ENCODE data around the gene TPK1.

Gene TPK1

DNA sequence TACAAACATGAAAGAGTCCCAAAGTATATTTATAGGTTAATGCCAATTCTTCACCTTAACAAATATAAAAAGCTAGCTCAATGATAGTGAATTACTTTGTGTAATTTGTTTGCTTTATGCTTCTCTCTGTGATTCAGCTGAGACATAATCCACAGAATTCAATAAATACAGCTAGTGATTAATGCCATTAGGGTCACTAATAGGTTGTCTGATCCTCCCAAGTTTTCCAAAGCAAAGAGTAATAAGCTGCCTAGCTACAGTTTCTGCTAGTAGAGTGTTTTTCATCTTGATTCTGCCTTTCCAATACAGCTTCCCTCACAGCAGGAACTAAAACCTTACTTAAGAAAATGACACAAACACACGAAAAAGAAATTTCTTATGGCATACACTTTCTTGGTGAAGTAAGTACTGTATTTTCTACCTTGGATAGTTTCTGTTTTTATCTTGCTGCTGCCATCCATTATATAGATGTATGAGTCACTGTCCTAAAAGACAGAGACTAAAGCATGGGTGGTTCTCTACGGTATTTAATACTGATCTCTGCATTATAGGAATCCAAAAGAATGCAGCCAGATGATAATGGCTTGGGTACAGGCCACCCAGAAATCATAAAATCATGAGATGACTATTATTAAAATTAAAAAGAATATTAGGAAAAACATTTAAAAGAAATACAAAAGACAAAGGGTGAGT, 170.0 kb downstream of the TPK1 start:
- no peak for DNase-seq (ENCODE audit: low read depth in 2 of 2)
- H3K4me3 ChIP-seq (replicated peaks in 1 of 2; ENCODE audit: low read depth in 2 of 2, low read length in 2 of 2) = no peak overlapping the region
- TF ChIP-seq, protein P1, sequence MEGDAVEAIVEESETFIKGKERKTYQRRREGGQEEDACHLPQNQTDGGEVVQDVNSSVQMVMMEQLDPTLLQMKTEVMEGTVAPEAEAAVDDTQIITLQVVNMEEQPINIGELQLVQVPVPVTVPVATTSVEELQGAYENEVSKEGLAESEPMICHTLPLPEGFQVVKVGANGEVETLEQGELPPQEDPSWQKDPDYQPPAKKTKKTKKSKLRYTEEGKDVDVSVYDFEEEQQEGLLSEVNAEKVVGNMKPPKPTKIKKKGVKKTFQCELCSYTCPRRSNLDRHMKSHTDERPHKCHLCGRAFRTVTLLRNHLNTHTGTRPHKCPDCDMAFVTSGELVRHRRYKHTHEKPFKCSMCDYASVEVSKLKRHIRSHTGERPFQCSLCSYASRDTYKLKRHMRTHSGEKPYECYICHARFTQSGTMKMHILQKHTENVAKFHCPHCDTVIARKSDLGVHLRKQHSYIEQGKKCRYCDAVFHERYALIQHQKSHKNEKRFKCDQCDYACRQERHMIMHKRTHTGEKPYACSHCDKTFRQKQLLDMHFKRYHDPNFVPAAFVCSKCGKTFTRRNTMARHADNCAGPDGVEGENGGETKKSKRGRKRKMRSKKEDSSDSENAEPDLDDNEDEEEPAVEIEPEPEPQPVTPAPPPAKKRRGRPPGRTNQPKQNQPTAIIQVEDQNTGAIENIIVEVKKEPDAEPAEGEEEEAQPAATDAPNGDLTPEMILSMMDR (IDR thresholded peaks at IDR 0.05; ENCODE audit: low read depth, low read length) = no peak

DNA sequence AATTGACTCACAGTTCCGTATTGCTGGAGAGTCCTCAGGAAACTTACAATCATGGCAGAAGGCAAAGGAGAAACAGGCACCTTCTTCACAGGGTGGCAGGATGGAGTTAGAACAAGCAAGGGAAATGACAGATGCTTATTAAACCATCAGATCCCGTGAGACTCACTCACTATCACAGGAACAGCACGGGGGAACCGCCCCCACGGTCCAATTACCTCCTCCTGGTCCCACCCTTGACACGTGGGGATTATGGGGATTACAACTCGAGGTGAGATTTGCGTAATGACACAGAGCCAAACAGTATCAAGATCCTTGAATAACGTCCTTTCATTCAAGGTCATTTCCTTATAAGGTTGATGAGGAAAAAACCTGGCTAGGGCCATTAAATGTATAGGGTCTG, 176.6 kb downstream of the TPK1 start:
- TF ChIP-seq, protein P1 (IDR thresholded peaks at IDR 0.05; ENCODE audit: low read depth, low read length) = no peak
- H3K4me3 ChIP-seq (replicated peaks in 1 of 2; ENCODE audit: low read depth in 2 of 2, low read length in 2 of 2) = no peak overlapping the region
- DNase-seq (ENCODE audit: low read depth in 2 of 2) = no peak

DNA sequence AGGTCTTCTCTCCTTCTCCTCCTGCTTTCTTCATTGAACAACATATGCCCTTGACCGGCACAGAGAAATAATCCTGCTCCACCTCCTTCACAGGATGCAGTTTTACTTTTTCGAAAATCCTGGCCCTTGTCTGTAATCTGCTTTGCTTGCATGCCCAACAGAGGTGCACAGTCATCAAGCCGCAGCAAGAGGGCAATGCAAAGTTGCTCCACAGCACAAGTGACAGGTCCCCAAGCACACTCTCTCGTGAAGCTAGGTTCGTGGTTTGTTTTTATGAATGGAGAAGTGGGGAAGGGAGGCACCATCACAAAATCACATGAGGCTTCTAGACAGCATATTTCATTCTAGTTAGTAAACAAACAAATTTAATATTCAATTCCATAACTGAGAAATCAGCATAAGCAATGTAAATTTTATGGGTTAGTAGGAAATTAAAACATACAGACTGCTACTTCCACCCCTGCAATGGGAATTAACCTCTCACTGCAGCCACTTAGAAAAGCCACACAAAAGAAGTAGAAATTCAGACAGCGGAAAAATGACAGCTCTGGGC, 178.8 kb downstream of the TPK1 start:
- TF ChIP-seq, protein P1 (IDR thresholded peaks at IDR 0.05; ENCODE audit: low read depth, low read length) = no peak
- no peak for DNase-seq (ENCODE audit: low read depth in 2 of 2)
- no peak overlapping the region for H3K4me3 ChIP-seq (replicated peaks in 1 of 2; ENCODE audit: low read depth in 2 of 2, low read length in 2 of 2)

DNA sequence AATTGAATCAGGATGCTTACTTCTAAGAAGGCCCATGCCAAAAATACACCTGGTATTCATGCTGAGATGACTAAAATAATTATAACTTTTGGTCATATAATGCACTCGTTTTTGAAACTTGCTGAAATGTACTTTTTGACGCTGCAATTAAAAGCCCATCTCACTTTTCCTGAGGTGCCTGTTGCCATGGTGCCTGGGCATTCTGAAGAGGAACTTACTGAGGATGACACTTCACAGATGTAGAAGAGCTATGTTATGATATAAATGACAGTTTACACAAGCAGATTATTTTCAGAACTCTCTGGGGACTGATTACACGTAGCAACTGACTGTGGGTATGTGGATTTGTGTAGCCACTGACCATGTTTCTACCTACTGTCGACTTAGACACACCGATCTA, 182.4 kb downstream of the TPK1 start:
- TF ChIP-seq, protein P1 (IDR thresholded peaks at IDR 0.05; ENCODE audit: low read depth, low read length) = no peak
- DNase-seq (ENCODE audit: low read depth in 2 of 2) = no peak

DNA sequence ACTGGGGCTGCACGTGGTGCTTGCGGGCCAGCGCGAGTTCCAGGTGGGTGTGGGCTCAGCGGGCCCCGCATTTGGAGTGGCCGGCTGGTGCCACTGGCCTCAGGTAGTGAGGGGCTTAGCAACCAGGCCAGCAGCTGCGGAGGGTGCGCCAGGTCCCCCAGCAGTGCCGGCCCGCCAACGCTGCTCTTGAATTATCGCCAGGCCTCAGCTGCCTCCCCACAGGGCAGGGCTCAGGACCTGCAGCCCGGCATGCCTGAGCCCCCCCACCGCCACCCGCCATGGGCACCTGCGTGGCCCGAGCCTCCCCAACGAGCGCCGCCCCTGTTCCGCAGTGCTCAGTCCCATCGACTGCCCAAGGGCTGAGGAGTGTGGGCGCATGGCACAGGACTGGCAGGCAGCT, 185.4 kb downstream of the TPK1 start:
- H3K4me3 ChIP-seq (replicated peaks in 1 of 2; ENCODE audit: low read depth in 2 of 2, low read length in 2 of 2) = no peak overlapping the region
- TF ChIP-seq, protein P1 (IDR thresholded peaks at IDR 0.05; ENCODE audit: low read depth, low read length) = no peak

More for the DNA sequence above, 182.4 kb downstream of the TPK1 start:
- H3K4me3 ChIP-seq (replicated peaks in 1 of 2; ENCODE audit: low read depth in 2 of 2, low read length in 2 of 2) = no peak overlapping the region

DNA sequence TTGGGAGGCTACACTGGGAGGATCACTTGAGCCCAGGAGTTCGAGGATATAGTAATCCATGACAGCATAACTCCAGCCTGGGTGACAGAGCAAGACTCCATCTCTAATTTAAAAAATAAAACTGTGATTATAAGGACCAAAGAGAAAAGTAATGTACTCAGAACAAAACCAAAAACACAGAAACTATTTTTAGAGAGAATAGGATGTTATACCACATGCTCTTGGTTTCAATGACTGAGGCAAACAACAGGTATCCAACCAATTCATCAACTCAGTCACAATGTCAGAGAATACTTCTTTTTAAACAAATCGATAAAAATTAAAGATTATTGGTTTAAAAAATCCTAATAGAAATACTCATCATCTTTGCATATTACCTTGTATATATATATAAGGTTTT, 186.7 kb downstream of the TPK1 start:
- no peak for DNase-seq (ENCODE audit: low read depth in 2 of 2)
- no peak overlapping the region for H3K4me3 ChIP-seq (replicated peaks in 1 of 2; ENCODE audit: low read depth in 2 of 2, low read length in 2 of 2)
- TF ChIP-seq, protein P1 (IDR thresholded peaks at IDR 0.05; ENCODE audit: low read depth, low read length) = no peak

More for the DNA sequence above, 185.4 kb downstream of the TPK1 start:
- DNase-seq (ENCODE audit: low read depth in 2 of 2) = no peak

All from cardiac fibroblast (primary cell).